OCI-M1 (cell line): Measurements from ENCODE around the gene BARD1.
"Not testable (repeated sequence)": the region's sequence is repeated elsewhere in the genome, so short reads cannot be mapped to it uniquely, and the experiment has no call there.

Source experiments
- DNase-seq: peaks from one replicate; lab custom pipeline; 2025; lab: John Stamatoyannopoulos, UW

The BARD1 gene

GRCh38 chr2:214765180-214765579 lies 44.3 kb downstream of the BARD1 start:
- no peak for DNase-seq

GRCh38 chr2:214753455-214753854 lies 56.0 kb downstream of the BARD1 start:
- DNase-seq = no peak

GRCh38 chr2:214750529-214750928 lies 59.0 kb downstream of the BARD1 start:
- no peak for DNase-seq

GRCh38 chr2:214747992-214748391 lies 61.5 kb downstream of the BARD1 start:
- no peak for DNase-seq

GRCh38 chr2:214742119-214742518 lies 67.4 kb downstream of the BARD1 start:
- no peak for DNase-seq

GRCh38 chr2:214740867-214741395 lies 68.6 kb downstream of the BARD1 start:
- DNase-seq = no peak

GRCh38 chr2:214737188-214737587 lies 72.3 kb downstream of the BARD1 start:
- DNase-seq = no peak

- no peak for DNase-seq
Observed at GRCh38 chr2:214730800-214731407, 78.6 kb downstream of the BARD1 start.

- no peak for DNase-seq
Observed at GRCh38 chr2:214730248-214730647, 79.2 kb downstream of the BARD1 start.

GRCh38 chr2:214724741-214725140 lies 84.7 kb downstream of the BARD1 start:
- DNase-seq = no peak

- DNase-seq = not testable (repeated sequence)
Observed at GRCh38 chr2:214717837-214718236, 91.6 kb downstream of the BARD1 start.

- DNase-seq = no peak
Observed at GRCh38 chr2:214716811-214717560, 92.5 kb downstream of the BARD1 start.

GRCh38 chr2:214715025-214715424 lies 94.5 kb downstream of the BARD1 start:
- no peak for DNase-seq

GRCh38 chr2:214713080-214713830 lies 96.2 kb downstream of the BARD1 start:
- DNase-seq = no peak

GRCh38 chr2:214710729-214711128 lies 98.8 kb downstream of the BARD1 start:
- no peak for DNase-seq

- peak; percentile 84 for DNase-seq
Observed at GRCh38 chr2:214706986-214707385, 102.5 kb downstream of the BARD1 start.

- no peak for DNase-seq
Observed at GRCh38 chr2:214699236-214699635, 110.2 kb downstream of the BARD1 start.

- DNase-seq = no peak
Observed at GRCh38 chr2:214696681-214697080, 112.8 kb downstream of the BARD1 start.

GRCh38 chr2:214695789-214696188 lies 113.7 kb downstream of the BARD1 start:
- DNase-seq = no peak

GRCh38 chr2:214683557-214683956 lies 125.9 kb downstream of the BARD1 start:
- not testable (repeated sequence) for DNase-seq

- no peak for DNase-seq
Observed at GRCh38 chr2:214679736-214680135, 129.7 kb downstream of the BARD1 start.

GRCh38 chr2:214676421-214677089 lies 132.9 kb downstream of the BARD1 start:
- DNase-seq = no peak
